ENCODE measurements around the gene SEZ6L2. TPM values are rescaled to one million over a fixed set of nuclear protein-coding genes. Genes with fewer than 3 reads are reported as not detected.

The SEZ6L2 gene
- total RNA-seq, 1 experiment from 2014 or later, result 70.7 TPM

GRCh38 chr16:29826342-29826695 is 73.0 kb downstream of the SEZ6L2 start:
- H3K27ac ChIP-seq (ENCODE audit: low read length), result no peak overlapping the region
- H3K4me1 ChIP-seq (ENCODE audit: control insufficient read depth, insufficient read depth, low read length), result peaks cover 29% of the 10 kb centered on the region
- H3K27me3 ChIP-seq (ENCODE audit: control insufficient read depth, insufficient read depth, low read length), result no peaks in the 10 kb centered on the region

GRCh38 chr16:29825145-29826044 is 74.0 kb downstream of the SEZ6L2 start:
- no peaks in the 10 kb centered on the region for H3K9me3 ChIP-seq (ENCODE audit: control insufficient read depth, insufficient read depth, low read depth, low read length)
- no peaks in the 10 kb centered on the region for H3K27me3 ChIP-seq (ENCODE audit: control insufficient read depth, insufficient read depth, low read length)
- intact Hi-C loops (cut with micrococcal nuclease; ENCODE audit: unreplicated experiment), result no loop called here
- H3K4me3 ChIP-seq (ENCODE audit: low read depth in 2 of 2, low read length in 2 of 2), result no peak overlapping the region
- peak overlapping the region; percentile 36 for H3K27ac ChIP-seq (ENCODE audit: low read length)
- TF ChIP-seq SIN3A (IDR thresholded peaks at IDR 0.05; ENCODE audit: borderline replicate concordance, insufficient read depth, low read depth, low read length), result no peak
- no peak for TF ChIP-seq POLR2AphosphoS5 (IDR thresholded peaks at IDR 0.05; ENCODE audit: low read depth, low read length)
- no peak for TF ChIP-seq CTCF (IDR thresholded peaks at IDR 0.05)
- no peak for TF ChIP-seq REST (IDR thresholded peaks at IDR 0.05; ENCODE audit: insufficient read depth in 1 of 2, low read depth in 2 of 2, low read length in 1 of 2)
- no peak for TF ChIP-seq TCF7L2 (IDR thresholded peaks at IDR 0.05; ENCODE audit: low read depth, low read length)
- H3K4me1 ChIP-seq (ENCODE audit: control insufficient read depth, insufficient read depth, low read length), result peaks cover 37% of the 10 kb centered on the region
- BruUV-seq (replicated peaks), result no TSS peak
- H3K36me3 ChIP-seq (ENCODE audit: control insufficient read depth, insufficient read depth, low read length), result no peaks in the 10 kb centered on the region; the same call in 1 of the 2 replicates
- DNase-seq (ENCODE audit: low read depth, low spot score), result no peak
- in situ Hi-C loops (cut with HindIII; ENCODE audit: low pct_unique_long_range_greater_than_20kb, low sequenced_read_pairs), result no loop called here
- ChIA-PET POLR2A (no interaction called here), CTCF (no interaction called here)
- ATAC-seq, result peak; percentile 4; the same call in 1 of the 2 replicates

More at GRCh38 chr16:29826342-29826695, 73.0 kb downstream of the SEZ6L2 start:
- DNase-seq (ENCODE audit: low read depth, low spot score), result no peak
- in situ Hi-C loops (cut with HindIII; ENCODE audit: low pct_unique_long_range_greater_than_20kb, low sequenced_read_pairs) (no loop called here), intact Hi-C loops (cut with micrococcal nuclease; ENCODE audit: unreplicated experiment) (no loop called here)
- no TSS peak for BruUV-seq (replicated peaks)
- no peaks in the 10 kb centered on the region for H3K9me3 ChIP-seq (ENCODE audit: control insufficient read depth, insufficient read depth, low read depth, low read length)
- ChIA-PET POLR2A (no interaction called here), CTCF (interaction anchor here (0.6 to 0.7 kb wide), 3 partner anchors 9 to 214 kb away, joined by 7 to 20 read pairs (median 10); no protein-coding TSS in a partner anchor)
- TF ChIP-seq SIN3A (IDR thresholded peaks at IDR 0.05; ENCODE audit: borderline replicate concordance, insufficient read depth, low read depth, low read length), result no peak
- H3K4me3 ChIP-seq (ENCODE audit: low read depth in 2 of 2, low read length in 2 of 2), result no peak overlapping the region
- H3K36me3 ChIP-seq (ENCODE audit: control insufficient read depth, insufficient read depth, low read length), result no peaks in the 10 kb centered on the region
- ATAC-seq, result no peak
